Erythroblast (primary cell): ENCODE measurements around the gene DCLRE1C.

Source experiments
- DNase-seq, 2 experiments: peaks; one replicate each; lab custom pipeline; 2025; lab: John Stamatoyannopoulos, UW
- GATA1 ChIP-seq: IDR thresholded peaks from 2 replicates; pipeline ENCODE4 v1.6.1; 2011; ENCODE audit warnings: low read depth, mild to moderate bottlenecking, control low read depth, low read length, moderate library complexity
- POLR2A ChIP-seq: IDR thresholded peaks from 2 replicates; pipeline ENCODE4 v1.6.1; 2011; ENCODE audit warnings: mild to moderate bottlenecking, low read length

The DCLRE1C gene

GRCh38 chr10:14855453-14855852, 98.4 kb downstream of the DCLRE1C start:
- no peak for DNase-seq
- TF ChIP-seq GATA1 (no peak), POLR2A (no peak)

- DNase-seq, result peak in 1 of 2 experiments; percentile 8
- no peak for TF ChIP-seq GATA1
These were observed 101.7 kb downstream of the DCLRE1C start for GRCh38 chr10:14852236-14852635.
